Cardiac fibroblast (primary cell): ENCODE measurements around the gene POLD3.

Source experiments
- DNase-seq, 2 donors: peaks; one replicate each; pipeline versions ENCODE4 v3.0.0 to v3.0.0-alpha.2; 2010; ENCODE audit warnings: low read depth in 2 of 2
- H3K4me3 ChIP-seq, 2 donors: replicated peaks in 1 of 2; 1 replicate in 1 of 2; 2 replicates in 1 of 2; pipeline ENCODE4 v1.5.1; 2011; ENCODE audit warnings: low read depth in 2 of 2, low read length in 2 of 2, mild to moderate bottlenecking in 2 of 2, moderate library complexity in 1 of 2
- TF ChIP-seq, protein P1 (sequence below): IDR thresholded peaks from one replicate; pipeline ENCODE4 v1.5.1; 2011; ENCODE audit warnings: low read depth, mild to moderate bottlenecking, low read length, inconsistent platforms

The POLD3 gene, protein sequence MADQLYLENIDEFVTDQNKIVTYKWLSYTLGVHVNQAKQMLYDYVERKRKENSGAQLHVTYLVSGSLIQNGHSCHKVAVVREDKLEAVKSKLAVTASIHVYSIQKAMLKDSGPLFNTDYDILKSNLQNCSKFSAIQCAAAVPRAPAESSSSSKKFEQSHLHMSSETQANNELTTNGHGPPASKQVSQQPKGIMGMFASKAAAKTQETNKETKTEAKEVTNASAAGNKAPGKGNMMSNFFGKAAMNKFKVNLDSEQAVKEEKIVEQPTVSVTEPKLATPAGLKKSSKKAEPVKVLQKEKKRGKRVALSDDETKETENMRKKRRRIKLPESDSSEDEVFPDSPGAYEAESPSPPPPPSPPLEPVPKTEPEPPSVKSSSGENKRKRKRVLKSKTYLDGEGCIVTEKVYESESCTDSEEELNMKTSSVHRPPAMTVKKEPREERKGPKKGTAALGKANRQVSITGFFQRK

DNA sequence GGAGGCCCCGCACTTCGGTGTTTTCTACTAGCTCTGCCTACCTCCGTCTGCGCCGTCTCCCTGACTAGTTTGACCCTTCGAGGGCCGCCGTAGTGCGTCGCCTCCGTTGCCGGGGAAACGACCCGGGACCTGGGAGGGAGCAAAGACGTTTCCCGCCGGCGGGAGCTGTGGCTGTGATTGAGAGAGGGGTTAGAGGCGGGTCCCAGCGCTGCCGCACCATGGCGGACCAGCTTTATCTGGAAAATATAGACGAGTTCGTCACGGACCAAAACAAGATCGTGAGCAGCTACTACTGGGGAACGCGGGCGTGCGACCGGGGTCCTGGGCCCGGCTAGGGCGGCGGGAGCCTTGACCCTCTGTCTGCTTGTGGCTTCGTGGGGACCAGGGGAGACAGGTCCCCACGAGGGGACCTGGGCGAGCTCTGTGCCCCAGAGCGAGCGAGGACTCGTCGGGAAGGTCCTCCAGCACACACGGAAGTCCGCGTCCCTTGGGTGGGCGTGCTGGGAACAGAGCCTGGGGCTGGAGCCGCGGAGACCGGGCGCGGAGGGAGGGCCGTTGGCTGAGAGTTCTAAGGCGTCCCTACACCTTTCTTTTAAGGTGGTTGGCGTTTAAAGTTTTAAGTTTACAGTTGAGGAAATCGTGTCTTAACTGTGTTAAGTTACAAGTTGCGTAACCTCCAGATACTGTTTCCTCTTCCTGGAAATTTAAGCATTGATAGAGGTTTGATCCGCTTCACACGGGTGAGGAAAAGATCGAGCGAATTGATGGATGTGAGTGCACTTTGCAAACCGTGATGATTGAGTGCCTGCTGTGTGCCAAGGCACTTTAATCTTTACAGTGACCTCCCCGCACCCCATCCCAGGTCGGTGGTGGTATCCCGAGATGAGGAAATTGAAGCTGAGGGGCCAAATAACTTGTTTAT is at the start of gene POLD3:
TSS of gene POLD3 (plus strand) at position 142 of the 922 bp plus-strand sequence. CDS start at position 219, 77 bp downstream.
- peak within 1 kb of the TSS; percentile 97 to 98 for H3K4me3 ChIP-seq
- TF ChIP-seq, protein P1, sequence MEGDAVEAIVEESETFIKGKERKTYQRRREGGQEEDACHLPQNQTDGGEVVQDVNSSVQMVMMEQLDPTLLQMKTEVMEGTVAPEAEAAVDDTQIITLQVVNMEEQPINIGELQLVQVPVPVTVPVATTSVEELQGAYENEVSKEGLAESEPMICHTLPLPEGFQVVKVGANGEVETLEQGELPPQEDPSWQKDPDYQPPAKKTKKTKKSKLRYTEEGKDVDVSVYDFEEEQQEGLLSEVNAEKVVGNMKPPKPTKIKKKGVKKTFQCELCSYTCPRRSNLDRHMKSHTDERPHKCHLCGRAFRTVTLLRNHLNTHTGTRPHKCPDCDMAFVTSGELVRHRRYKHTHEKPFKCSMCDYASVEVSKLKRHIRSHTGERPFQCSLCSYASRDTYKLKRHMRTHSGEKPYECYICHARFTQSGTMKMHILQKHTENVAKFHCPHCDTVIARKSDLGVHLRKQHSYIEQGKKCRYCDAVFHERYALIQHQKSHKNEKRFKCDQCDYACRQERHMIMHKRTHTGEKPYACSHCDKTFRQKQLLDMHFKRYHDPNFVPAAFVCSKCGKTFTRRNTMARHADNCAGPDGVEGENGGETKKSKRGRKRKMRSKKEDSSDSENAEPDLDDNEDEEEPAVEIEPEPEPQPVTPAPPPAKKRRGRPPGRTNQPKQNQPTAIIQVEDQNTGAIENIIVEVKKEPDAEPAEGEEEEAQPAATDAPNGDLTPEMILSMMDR, result no peak
- peak; percentile 89 to 91 for DNase-seq

DNA sequence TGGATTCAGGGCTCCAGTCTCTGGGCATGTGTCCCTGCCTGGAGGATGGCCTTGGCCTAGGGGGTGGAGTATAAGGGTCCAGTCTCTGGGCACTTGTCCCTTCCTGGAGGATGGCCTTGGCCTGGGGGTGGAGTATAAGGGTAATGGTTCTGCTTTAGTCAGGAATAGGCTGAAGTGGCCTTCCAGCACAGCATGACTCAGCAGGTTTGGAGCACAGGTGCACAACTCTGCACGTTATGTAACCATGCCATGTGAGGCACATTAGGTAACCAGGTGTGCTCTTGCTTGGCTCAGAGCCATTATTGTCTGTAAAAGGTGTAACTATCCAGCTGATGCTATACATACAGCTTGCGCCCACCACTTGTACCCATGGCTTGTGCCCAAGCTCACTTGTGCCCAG is 48.4 kb upstream of the POLD3 start:
- DNase-seq, result no peak
- H3K4me3 ChIP-seq, result no peak overlapping the region
- TF ChIP-seq, protein P1, result no peak

DNA sequence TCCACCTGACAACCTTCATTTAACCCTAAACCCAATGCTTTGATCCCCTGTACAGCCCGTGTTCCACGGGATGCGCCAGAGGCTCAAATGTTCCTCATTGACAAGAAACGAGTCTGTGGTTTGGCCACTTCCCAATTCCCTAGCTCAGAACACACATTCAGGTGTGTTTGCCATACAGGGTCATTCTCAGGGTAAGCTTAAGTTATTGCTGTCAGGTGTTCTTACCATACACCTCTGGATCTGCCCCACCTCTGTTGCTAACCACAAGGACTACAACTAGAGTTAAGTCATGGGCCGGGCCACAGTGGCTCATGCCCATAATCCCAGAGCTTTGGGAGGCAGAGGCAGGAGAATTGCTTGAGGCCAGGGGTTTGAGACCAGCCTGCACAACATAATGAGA is 45.6 kb upstream of the POLD3 start:
- no peak overlapping the region for H3K4me3 ChIP-seq
- TF ChIP-seq, protein P1, result no peak
- DNase-seq, result no peak

DNA sequence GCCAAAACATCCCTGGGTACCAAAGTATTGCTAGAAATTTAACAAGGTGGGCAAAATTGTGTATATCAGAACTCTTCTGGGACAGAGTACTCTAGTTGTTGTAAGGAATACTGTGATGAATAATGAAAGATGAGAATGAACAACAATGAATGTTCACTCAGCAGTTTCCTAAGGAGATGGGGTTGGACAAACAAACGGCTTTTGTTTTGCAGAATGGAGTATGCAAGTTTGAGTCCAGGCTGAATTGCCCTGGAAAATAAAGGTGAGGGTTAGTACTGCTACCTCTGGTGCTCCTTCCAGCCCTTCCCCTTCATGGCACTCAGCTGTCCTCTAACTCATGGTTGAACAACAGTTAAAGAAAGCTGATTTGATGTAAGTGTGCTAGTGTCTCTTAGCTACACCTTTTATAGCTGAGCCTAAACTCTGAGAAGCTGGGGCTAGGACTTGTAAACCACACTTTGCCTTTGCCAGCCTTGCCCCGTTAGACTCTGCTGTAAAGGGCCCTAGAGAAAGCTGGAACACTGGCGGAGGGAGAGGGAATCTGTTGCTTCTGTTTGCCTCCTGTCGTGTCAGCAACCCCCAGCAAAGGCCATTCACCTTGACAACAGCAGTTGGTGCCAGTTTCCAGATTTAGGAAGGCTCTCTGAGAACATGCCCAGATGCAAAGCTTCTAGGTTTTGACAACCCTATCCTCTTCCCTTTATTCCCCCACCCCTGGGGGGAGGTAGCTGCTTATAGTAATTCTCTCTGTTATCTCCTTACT is 41.2 kb upstream of the POLD3 start:
- TF ChIP-seq, protein P1, result no peak
- H3K4me3 ChIP-seq, result no peak overlapping the region
- no peak for DNase-seq

DNA sequence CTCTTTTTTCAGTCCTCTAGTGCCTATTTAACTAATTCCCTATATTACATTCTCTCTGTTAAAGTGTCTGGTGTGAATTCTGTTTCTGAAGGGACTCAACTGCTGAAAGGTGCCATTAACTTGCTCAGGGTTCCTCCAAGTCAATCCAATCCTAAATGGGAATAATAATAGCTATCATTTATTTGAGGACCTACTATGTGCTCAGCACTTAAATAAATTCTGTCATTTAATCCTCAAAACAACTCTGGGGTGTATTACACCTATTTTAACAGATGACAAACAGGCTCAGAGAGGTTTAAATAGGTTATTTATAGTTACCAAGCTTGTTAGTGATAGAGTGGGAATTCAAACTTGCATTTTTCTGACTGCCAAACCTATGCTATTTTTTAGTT is 40.6 kb upstream of the POLD3 start:
- no peak overlapping the region for H3K4me3 ChIP-seq
- no peak for DNase-seq
- TF ChIP-seq, protein P1, result no peak

DNA sequence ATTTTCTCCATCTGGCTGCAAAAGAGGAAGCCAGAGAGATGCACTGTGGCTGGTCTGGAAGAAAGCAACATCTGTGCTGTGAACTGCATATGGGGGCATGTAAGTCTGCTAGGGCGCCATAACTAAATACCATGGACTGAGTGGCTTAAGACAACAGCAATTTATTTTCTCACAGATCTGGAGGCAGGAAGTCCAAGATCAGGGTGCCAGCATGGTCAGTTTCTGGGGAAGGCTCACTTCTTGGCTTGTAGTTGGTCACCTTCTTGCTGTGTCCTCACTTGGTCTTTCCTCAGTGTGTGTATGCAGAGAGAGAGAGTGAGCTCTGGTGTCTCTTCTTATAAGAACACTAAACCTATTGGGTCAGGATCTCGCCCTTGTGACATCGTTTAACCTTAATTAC is 34.9 kb upstream of the POLD3 start:
- TF ChIP-seq, protein P1, result no peak
- DNase-seq, result no peak

More for the DNA sequence above, 34.9 kb upstream of the POLD3 start:
- no peak overlapping the region for H3K4me3 ChIP-seq
